Spleen (tissue), 7 donors: Measurements from ENCODE around the gene PHOX2B.

Experiments
- POLR2A ChIP-seq, 3 donors: fragments of 450-650 bp; IDR thresholded peaks; one replicate each; pipeline ENCODE4 v1.5.1; 2017; ENCODE audit warnings: antibody characterized with exemption in 3 of 3, mild to moderate bottlenecking in 1 of 3
- POLR2AphosphoS5 ChIP-seq, 3 donors: sonication (generic); formaldehyde crosslinking; IDR thresholded peaks; one replicate each; pipeline ENCODE4 v1.5.1; 2017; ENCODE audit warnings: antibody characterized with exemption in 3 of 3
- TF ChIP-seq, protein P1 (sequence below), 11 experiments: fragments of 200-600 bp in 7 of 11; fragments of 450-650 bp in 4 of 11; sonication (generic) in 4 of 11; IDR thresholded peaks in 8 of 11; conservative IDR thresholded peaks in 3 of 11; 1 replicate in 7 of 11; 2 replicates in 4 of 11; pipeline versions ENCODE4 v1.4.0 to v1.8.0; 2016 to 2021; ENCODE audit warnings: antibody characterized with exemption in 11 of 11, inconsistent platforms in 4 of 11, mild to moderate bottlenecking in 1 of 11
- donor health status: DM: no; HTN: no; CAD: no; lungs with moderate emphysema.
- donor health status: DM: no; HTN: no; CAD: no.
- donor health status: DM: no; HTN: no; CAD: no.

DNA sequence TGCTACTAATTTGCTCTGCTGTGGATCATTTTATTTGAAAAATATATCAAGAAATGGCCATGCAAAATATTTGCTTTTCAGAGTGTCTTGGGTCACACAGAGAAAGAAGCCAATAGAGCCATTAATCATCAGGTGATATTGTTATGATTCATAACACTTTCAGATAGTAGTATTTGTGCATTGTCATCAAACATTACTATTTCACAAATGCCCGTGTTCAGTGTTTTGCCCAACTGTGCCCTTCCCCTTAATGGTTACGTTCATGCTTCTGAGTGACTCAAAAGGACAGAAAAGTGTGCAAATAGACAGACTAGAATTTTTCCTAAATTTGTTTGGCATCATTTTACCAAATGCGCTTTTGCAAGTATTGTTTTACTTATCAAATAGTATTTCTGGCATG lies 46.5 kb downstream of the PHOX2B start:
- TF ChIP-seq, protein P1, sequence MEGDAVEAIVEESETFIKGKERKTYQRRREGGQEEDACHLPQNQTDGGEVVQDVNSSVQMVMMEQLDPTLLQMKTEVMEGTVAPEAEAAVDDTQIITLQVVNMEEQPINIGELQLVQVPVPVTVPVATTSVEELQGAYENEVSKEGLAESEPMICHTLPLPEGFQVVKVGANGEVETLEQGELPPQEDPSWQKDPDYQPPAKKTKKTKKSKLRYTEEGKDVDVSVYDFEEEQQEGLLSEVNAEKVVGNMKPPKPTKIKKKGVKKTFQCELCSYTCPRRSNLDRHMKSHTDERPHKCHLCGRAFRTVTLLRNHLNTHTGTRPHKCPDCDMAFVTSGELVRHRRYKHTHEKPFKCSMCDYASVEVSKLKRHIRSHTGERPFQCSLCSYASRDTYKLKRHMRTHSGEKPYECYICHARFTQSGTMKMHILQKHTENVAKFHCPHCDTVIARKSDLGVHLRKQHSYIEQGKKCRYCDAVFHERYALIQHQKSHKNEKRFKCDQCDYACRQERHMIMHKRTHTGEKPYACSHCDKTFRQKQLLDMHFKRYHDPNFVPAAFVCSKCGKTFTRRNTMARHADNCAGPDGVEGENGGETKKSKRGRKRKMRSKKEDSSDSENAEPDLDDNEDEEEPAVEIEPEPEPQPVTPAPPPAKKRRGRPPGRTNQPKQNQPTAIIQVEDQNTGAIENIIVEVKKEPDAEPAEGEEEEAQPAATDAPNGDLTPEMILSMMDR (IDR thresholded peaks at IDR 0.05 in 8 of 11, conservative IDR thresholded peaks at IDR 0.05 in 3 of 11): no peak
- no peak for TF ChIP-seq POLR2AphosphoS5 (IDR thresholded peaks at IDR 0.05)
- TF ChIP-seq POLR2A (IDR thresholded peaks at IDR 0.05): no peak
